ENCODE results near the gene MITF.

- TF ChIP-seq NRF1 (IDR thresholded peaks at IDR 0.05; ENCODE audit: low read depth, low read length) (no peak), POLR2AphosphoS5 (IDR thresholded peaks at IDR 0.05; ENCODE audit: low read depth, low read length) (no peak), CTCF (IDR thresholded peaks at IDR 0.05) (no peak), TCF12 (IDR thresholded peaks at IDR 0.05) (no peak), YY1 (IDR thresholded peaks at IDR 0.05; ENCODE audit: low read depth) (no peak), TAF1 (IDR thresholded peaks at IDR 0.05; ENCODE audit: borderline replicate concordance, low read depth, low read length) (no peak), JUND (IDR thresholded peaks at IDR 0.05) (peak; percentile 15; the same call in 1 of the 2 replicates), RAD21 (IDR thresholded peaks at IDR 0.05; ENCODE audit: low read length) (no peak), FOXM1 (IDR thresholded peaks at IDR 0.05; ENCODE audit: low read depth) (no peak)
Observed at GRCh38 chr3:69890084-69890483, 150.8 kb downstream of the MITF start.
